K562 (cell line): ENCODE measurements around the gene FTH1. TPM values are rescaled to one million over a fixed set of nuclear protein-coding genes. Genes with fewer than 3 reads are reported as not detected.
A peak's percentile ranks its signal among the peaks of the same experiment; 100 is the strongest.

Experiments used
- ATAC-seq: fragments of 200-7000 bp; cut with Tn5 transposase; 3 replicates; pipeline ENCODE4 v1.9.1; 2020; ENCODE audit warnings: moderate library complexity
- BruUV-seq: library from RNA; stranded (reverse); fragments of 400-500 nt; replicated peaks from 2 replicates; lab custom pipeline; 2021; lab: Mats Ljungman, UMichigan
- CTCF ChIA-PET: fragments of 300-600 bp; formaldehyde crosslinking; extraction: SDS; loops from one replicate; lab custom pipeline; 2021; ENCODE audit warnings: low intra/inter-chr PET ratio; lab: Yijun Ruan, JAX
- POLR2A ChIA-PET: fragments of 300-600, 350-650 bp; sonication (Branson Sonifier 250); formaldehyde crosslinking; extraction: SDS; loops from one replicate; lab custom pipeline; 2021; ENCODE audit warnings: antibody characterized with exemption, inconsistent platforms; lab: Yijun Ruan, JAX
- DNase-seq, 4 experiments: peaks; one replicate each; pipeline versions ENCODE4 v3.0.0 to v3.0.0-alpha.2; 2011 to 2018; ENCODE audit warnings: low spot score in 3 of 4, mixed read lengths in 3 of 4; ENCODE audit errors: extremely low read depth in 1 of 4
- FAIRE-seq: peaks from 2 replicates; lab custom pipeline; 2011; peaks lifted over from hg19 to GRCh38; lab: Jason Lieb, UNC
- H2AFZ ChIP-seq: 2 replicates; pipeline ENCODE4 v1.6.0; 2011; ENCODE audit warnings: low read depth, low read length, control low read depth, inconsistent platforms
- H3K27ac ChIP-seq: fragments of 200-600 bp; 3 replicates; pipeline ENCODE4 v1.8.0; 2011; ENCODE audit warnings: low read depth, mild to moderate bottlenecking, control low read depth, inconsistent platforms, low read length, moderate library complexity, mixed read lengths; ENCODE audit errors: extremely low read depth
- H3K27me3 ChIP-seq, 2 experiments: fragments of 300-600 bp in 1 of 2; 2 replicates in 1 of 2; 3 replicates in 1 of 2; pipeline versions ENCODE4 v1.6.0 to v1.8.0; 2011; ENCODE audit warnings: inconsistent platforms in 2 of 2, low read length in 2 of 2, mild to moderate bottlenecking in 1 of 2, mixed read lengths in 1 of 2, moderate library complexity in 1 of 2; ENCODE audit not compliant: control insufficient read depth in 2 of 2, insufficient read depth in 2 of 2
- H3K36me3 ChIP-seq: fragments of 300-600 bp; 3 replicates; pipeline ENCODE4 v1.8.0; 2011; ENCODE audit warnings: mild to moderate bottlenecking, low read length, inconsistent platforms; ENCODE audit not compliant: control insufficient read depth, insufficient read depth
- H3K4me1 ChIP-seq, 2 experiments: fragments of 200-600 bp in 1 of 2; replicated peaks in 1 of 2; 2 replicates in 1 of 2; 3 replicates in 1 of 2; pipeline versions ENCODE4 v1.5.1 to v1.8.0; 2011; ENCODE audit warnings: inconsistent platforms in 2 of 2, low read length in 2 of 2, mild to moderate bottlenecking in 1 of 2, mixed read lengths in 1 of 2, moderate library complexity in 1 of 2; ENCODE audit not compliant: control insufficient read depth in 2 of 2, insufficient read depth in 2 of 2
- H3K4me2 ChIP-seq: 2 replicates; pipeline ENCODE4 v1.6.1; 2011; ENCODE audit warnings: low read length, control low read depth, inconsistent platforms, mixed read lengths; ENCODE audit not compliant: insufficient read depth
- H3K4me3 ChIP-seq: fragments of 200-600 bp; sonication (generic), shearing (Covaris generic); 2 replicates; pipeline ENCODE4 v1.5.1; 2016; ENCODE audit warnings: control low read depth, inconsistent platforms
- H3K79me2 ChIP-seq: fragments of 200-600 bp; 3 replicates; pipeline ENCODE4 v1.8.0; 2011; ENCODE audit warnings: low read length, inconsistent platforms; ENCODE audit not compliant: control insufficient read depth, insufficient read depth
- H3K9ac ChIP-seq, 2 experiments: 2 replicates each; pipeline versions ENCODE4 v1.6.0 to v1.6.1; 2011; ENCODE audit warnings: low read depth in 2 of 2, low read length in 2 of 2, control low read depth in 1 of 2, inconsistent platforms in 1 of 2, mild to moderate bottlenecking in 1 of 2, mixed read lengths in 1 of 2; ENCODE audit not compliant: insufficient read depth in 1 of 2
- H3K9me1 ChIP-seq: one replicate; pipeline ENCODE4 v1.6.0; 2011; ENCODE audit warnings: inconsistent platforms, mild to moderate bottlenecking, low read length, moderate library complexity; ENCODE audit not compliant: control insufficient read depth, insufficient read depth
- H3K9me3 ChIP-seq: replicated peaks from 2 replicates; pipeline ENCODE4 v1.5.1; 2011; ENCODE audit warnings: low read depth, low read length, inconsistent platforms; ENCODE audit not compliant: control insufficient read depth, insufficient read depth
- H4K20me1 ChIP-seq: replicated peaks from 2 replicates; pipeline ENCODE4 v1.6.1; 2011; ENCODE audit warnings: low read length, inconsistent platforms, mixed read lengths; ENCODE audit not compliant: control insufficient read depth, insufficient read depth
- CEBPB ChIP-seq: fragments of 450-650 bp; IDR thresholded peaks from 2 replicates; pipeline ENCODE4 v1.6.1; 2016; ENCODE audit warnings: missing genetic modification characterization, missing compliant biosample characterization
- FOS ChIP-seq: IDR thresholded peaks from 3 replicates; pipeline ENCODE4 v1.6.1; 2011; ENCODE audit not compliant: insufficient read length; ENCODE audit errors: extremely low read depth
- FOXA1 ChIP-seq: fragments of 450-650 bp; IDR thresholded peaks from 2 replicates; pipeline ENCODE4 v1.6.1; 2016; ENCODE audit warnings: mild to moderate bottlenecking, borderline replicate concordance
- GABPA ChIP-seq: fragments of 200-800 bp; sonication (Bioruptor generic); conservative IDR thresholded peaks from 2 replicates; pipeline ENCODE4 v1.6.1; 2016; ENCODE audit warnings: low read depth, missing genetic modification characterization, missing compliant biosample characterization
- HNRNPK ChIP-seq: fragments of 200-400 bp; formaldehyde crosslinking; IDR thresholded peaks from one replicate; pipeline ENCODE4 v1.6.1; 2018; ENCODE audit warnings: mild to moderate bottlenecking, low read depth, low read length; ENCODE audit not compliant: poor library complexity, severe bottlenecking
- ZNF586 ChIP-seq: fragments of 450-650 bp; formaldehyde crosslinking; conservative IDR thresholded peaks from 2 replicates; pipeline ENCODE4 v1.4.0; 2020; ENCODE audit warnings: mild to moderate bottlenecking, moderate library complexity
- WGBS: fragments of 100-300 bp; shearing (Covaris generic); methylation state at CpG from one replicate; pipeline ENCODE4 v1.1.6; 2016; ENCODE audit warnings: low coverage, mixed read lengths; ENCODE audit not compliant: insufficient coverage; ENCODE audit errors: missing lambda C conversion rate; 5-methylcytosine and 5-hydroxymethylcytosine counted together
- in situ Hi-C: fragments of 300-500 bp; cut with MboI; formaldehyde crosslinking; loops from 4 replicates; pipeline ENCODE4 v1.15.0; 2018; ENCODE audit warnings: inconsistent platforms, mixed read lengths
- intact Hi-C: fragments of 100-400 bp; cut with micrococcal nuclease; formaldehyde crosslinking; loops from 2 replicates; pipeline ENCODE4 v1.14.2; 2022
- polyA plus RNA-seq, 8 experiments: library from polyadenylated mRNA; depleted of rRNA in 4 of 8; stranded (reverse) in 5 of 8; unstranded in 3 of 8; fragments of >200 nt; fragmentation: Nextera tagmentation in 2 of 8; fragmentation: Illumina TruSeq in 1 of 8; extraction: Ambion mirVana in 2 of 8; extraction: Trizol in 1 of 8; gene quantifications; 2 replicates each; pipeline versions ENCODE4 v1.2.1 to v1.2.3, GENCODE V29; 2011 to 2014; ENCODE audit warnings: inconsistent platforms in 1 of 8, missing spikeins in 1 of 8
- total RNA-seq, 7 experiments: library from RNA; depleted of rRNA in 6 of 7; stranded (reverse); fragments of >200 nt in 6 of 7; fragmentation: Illumina TruSeq in 2 of 7; extraction: Trizol in 2 of 7; gene quantifications; 2 replicates each; pipeline versions ENCODE4 v1.2.1 to v1.2.3, GENCODE V29; 2011 to 2021; ENCODE audit warnings: low replicate concordance in 1 of 7
- TF ChIP-seq, protein P1 (sequence below), 2 experiments: fragments of 450-650 bp in 1 of 2; sonication (generic) in 1 of 2; formaldehyde crosslinking; conservative IDR thresholded peaks; 2 replicates each; pipeline versions ENCODE4 v1.4.0 to v1.8.1; 2020 to 2022; ENCODE audit warnings: mild to moderate bottlenecking in 1 of 2, missing genetic modification reagents in 1 of 2
- TF ChIP-seq, protein P2 (sequence below), 2 experiments: fragments of 200-800 bp in 1 of 2; sonication (Bioruptor generic) in 1 of 2; sonication (generic) in 1 of 2; formaldehyde crosslinking in 1 of 2; IDR thresholded peaks in 1 of 2; conservative IDR thresholded peaks in 1 of 2; 2 replicates each; pipeline versions ENCODE4 v1.5.0 to v1.6.1; 2016 to 2020; ENCODE audit warnings: missing compliant biosample characterization in 1 of 2, missing genetic modification characterization in 1 of 2, missing genetic modification reagents in 1 of 2

The FTH1 gene
- total and polyA plus RNA-seq, 9 of the 15 experiments (the other 6 are each of a cell fraction or from before 2014, with no cell fraction given): 370 to 3,146 (median 802) TPM

DNA sequence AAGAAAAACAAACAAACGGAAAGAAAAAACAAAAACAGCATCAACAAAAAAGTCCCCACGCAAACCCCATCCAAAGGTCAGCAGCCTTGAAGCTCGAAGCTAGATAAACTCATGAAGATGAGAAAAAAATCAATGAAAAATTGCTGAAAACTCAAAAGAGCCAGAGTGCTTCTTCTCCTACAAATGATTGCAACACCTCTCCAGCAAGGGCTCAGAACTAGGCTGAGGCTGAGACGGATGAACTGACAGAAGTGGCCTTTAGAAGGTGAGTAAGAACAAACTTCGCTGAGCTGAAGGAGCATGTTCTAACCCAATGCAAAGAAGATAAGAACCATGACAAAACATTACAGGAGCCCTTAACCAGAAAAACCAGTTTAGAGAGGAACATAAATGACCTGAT lies 18.4 kb upstream of the FTH1 start (continued):
- TF ChIP-seq CEBPB (tag) (peak; percentile 92), HNRNPK (no peak), FOS (no peak)
- TF ChIP-seq, all 486 proteins: peak for 5

- Histone ChIP-seq H2AFZ (no peak overlapping the region; the same call in 1 of the 2 replicates), H3K9me3 (0 out of 2 replicates have a peak, but pooled peaks cover 2% of the 10 kb centered on the region), H3K36me3 (no peaks in the 10 kb centered on the region), H3K4me1 (peaks cover 0 to 5% of the 10 kb centered on the region in 2 experiments; a peak in 3 of 5 replicates), H3K27me3 (no peaks in the 10 kb centered on the region), H4K20me1 (no peaks in the 10 kb centered on the region), H3K4me2 (no peak overlapping the region), H3K27ac (no peak overlapping the region), H3K9me1 (no peaks in the 10 kb centered on the region), H3K79me2 (no peaks in the 10 kb centered on the region), H3K9ac (no peak overlapping the region), H3K4me3 (no peak overlapping the region)
- 43% methylated on average over 1 of the region's 1 CpG for WGBS
- CTCF ChIA-PET: no interaction called here
- ATAC-seq: no peak
- no peak for FAIRE-seq
- BruUV-seq: no TSS peak
- no peak for TF ChIP-seq GABPA (tag)
- no peak for TF ChIP-seq ZNF586
- TF ChIP-seq, protein P1, sequence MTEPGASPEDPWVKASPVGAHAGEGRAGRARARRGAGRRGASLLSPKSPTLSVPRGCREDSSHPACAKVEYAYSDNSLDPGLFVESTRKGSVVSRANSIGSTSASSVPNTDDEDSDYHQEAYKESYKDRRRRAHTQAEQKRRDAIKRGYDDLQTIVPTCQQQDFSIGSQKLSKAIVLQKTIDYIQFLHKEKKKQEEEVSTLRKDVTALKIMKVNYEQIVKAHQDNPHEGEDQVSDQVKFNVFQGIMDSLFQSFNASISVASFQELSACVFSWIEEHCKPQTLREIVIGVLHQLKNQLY (CRISPR knock-in tag; conservative IDR thresholded peaks at IDR 0.05): no peak
- no peak for TF ChIP-seq FOXA1
- TF ChIP-seq, protein P2, sequence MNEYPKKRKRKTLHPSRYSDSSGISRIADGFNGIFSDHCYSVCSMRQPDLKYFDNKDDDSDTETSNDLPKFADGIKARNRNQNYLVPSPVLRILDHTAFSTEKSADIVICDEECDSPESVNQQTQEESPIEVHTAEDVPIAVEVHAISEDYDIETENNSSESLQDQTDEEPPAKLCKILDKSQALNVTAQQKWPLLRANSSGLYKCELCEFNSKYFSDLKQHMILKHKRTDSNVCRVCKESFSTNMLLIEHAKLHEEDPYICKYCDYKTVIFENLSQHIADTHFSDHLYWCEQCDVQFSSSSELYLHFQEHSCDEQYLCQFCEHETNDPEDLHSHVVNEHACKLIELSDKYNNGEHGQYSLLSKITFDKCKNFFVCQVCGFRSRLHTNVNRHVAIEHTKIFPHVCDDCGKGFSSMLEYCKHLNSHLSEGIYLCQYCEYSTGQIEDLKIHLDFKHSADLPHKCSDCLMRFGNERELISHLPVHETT (CRISPR knock-in tag; conservative IDR thresholded peaks at IDR 0.05 in 1 of 2, IDR thresholded peaks at IDR 0.05 in 1 of 2): no peak
- intact Hi-C loops (no loop called here), in situ Hi-C loops (no loop called here)
- POLR2A ChIA-PET: interaction anchor here (0.6 to 2.7 kb wide), 4 partner anchors 10 to 42 kb away, joined by 3 to 31 read pairs (median 14); partner anchors contain the start of gene FTH1
- DNase-seq: no peak
Observed at GRCh38 chr11:61983419-61983818, 16.0 kb upstream of the FTH1 start.
